ENCODE data around the gene C6orf118. TPM values are rescaled to one million over a fixed set of nuclear protein-coding genes. Genes with fewer than 3 reads are reported as not detected.

The C6orf118 gene
- total RNA-seq, 1 donor from 2014 or later = not detected

DNA sequence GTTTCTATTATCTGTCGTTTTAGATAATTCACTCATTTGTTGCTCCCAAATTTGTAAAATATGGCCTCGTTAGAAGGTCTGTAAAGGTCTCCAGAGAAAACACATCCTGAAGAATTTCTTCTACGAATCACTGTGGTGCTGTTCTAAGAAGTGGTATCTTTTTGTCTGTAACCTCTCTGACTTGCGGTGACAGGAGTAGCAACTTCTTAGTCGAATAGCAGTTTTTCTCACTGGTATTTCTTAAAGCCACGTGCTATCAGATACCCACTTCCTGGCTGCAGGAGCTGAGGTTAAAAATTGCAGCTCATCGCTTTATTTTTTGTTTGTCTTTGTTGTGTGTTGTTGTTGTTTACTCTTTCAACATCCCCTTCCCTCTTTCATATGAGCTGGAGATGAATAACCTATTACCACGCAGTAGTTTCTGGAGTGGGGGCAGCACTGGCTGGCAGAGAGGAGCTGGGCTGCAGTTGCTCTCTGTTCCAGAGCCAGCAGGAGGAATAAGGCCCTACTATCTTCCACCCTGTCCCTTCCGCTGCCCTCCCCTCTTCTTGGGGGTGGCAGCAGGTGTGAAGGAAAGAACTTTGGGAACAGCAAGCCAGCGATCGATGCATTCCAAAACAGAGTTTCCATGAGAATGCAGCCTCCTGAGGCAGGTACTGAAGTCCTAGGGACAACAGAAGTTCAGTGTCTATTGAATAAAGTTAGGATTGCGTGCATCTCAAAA lies 64.7 kb downstream of the C6orf118 start:
- ATAC-seq (no peak), DNase-seq (no peak)
- TF ChIP-seq, protein P1, sequence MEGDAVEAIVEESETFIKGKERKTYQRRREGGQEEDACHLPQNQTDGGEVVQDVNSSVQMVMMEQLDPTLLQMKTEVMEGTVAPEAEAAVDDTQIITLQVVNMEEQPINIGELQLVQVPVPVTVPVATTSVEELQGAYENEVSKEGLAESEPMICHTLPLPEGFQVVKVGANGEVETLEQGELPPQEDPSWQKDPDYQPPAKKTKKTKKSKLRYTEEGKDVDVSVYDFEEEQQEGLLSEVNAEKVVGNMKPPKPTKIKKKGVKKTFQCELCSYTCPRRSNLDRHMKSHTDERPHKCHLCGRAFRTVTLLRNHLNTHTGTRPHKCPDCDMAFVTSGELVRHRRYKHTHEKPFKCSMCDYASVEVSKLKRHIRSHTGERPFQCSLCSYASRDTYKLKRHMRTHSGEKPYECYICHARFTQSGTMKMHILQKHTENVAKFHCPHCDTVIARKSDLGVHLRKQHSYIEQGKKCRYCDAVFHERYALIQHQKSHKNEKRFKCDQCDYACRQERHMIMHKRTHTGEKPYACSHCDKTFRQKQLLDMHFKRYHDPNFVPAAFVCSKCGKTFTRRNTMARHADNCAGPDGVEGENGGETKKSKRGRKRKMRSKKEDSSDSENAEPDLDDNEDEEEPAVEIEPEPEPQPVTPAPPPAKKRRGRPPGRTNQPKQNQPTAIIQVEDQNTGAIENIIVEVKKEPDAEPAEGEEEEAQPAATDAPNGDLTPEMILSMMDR (IDR thresholded peaks at IDR 0.05) = no peak
- H3K4me1 ChIP-seq = no peaks in the 10 kb centered on the region
- no peaks in the 10 kb centered on the region for H3K36me3 ChIP-seq
- intact Hi-C loops (cut with DNase I) = no loop called here
- no peaks in the 10 kb centered on the region for H3K27me3 ChIP-seq
- H3K4me3 ChIP-seq = no peak overlapping the region
- no peak overlapping the region for H3K27ac ChIP-seq
- H3K9me3 ChIP-seq = no peaks in the 10 kb centered on the region

DNA sequence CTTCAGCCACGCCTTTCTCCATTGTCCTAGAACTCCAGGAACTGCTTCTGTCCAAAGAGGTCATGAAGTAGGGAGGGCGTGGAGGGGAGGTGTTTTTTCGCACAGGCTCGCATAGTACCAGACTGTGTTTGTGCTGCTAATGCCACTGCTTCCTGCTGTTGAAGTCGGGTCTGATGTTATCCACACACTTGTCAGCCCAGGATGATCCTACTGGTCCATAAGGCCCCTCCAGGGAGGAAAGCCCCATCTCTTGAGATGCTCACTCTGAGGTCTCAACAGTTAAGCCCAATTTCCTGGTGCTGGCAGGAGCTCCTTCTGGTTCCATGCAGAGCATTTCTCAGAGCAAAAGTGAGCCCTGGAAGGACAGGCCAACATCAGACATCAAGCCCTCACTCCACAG lies 65.6 kb downstream of the C6orf118 start:
- H3K27me3 ChIP-seq = no peaks in the 10 kb centered on the region
- no peak overlapping the region for H3K4me3 ChIP-seq
- intact Hi-C loops (cut with DNase I) = no loop called here
- no peak overlapping the region for H3K27ac ChIP-seq
- no peaks in the 10 kb centered on the region for H3K4me1 ChIP-seq
- ATAC-seq (no peak), DNase-seq (no peak)
- no peaks in the 10 kb centered on the region for H3K36me3 ChIP-seq
- no peaks in the 10 kb centered on the region for H3K9me3 ChIP-seq
- TF ChIP-seq, protein P1 (IDR thresholded peaks at IDR 0.05) = no peak

DNA sequence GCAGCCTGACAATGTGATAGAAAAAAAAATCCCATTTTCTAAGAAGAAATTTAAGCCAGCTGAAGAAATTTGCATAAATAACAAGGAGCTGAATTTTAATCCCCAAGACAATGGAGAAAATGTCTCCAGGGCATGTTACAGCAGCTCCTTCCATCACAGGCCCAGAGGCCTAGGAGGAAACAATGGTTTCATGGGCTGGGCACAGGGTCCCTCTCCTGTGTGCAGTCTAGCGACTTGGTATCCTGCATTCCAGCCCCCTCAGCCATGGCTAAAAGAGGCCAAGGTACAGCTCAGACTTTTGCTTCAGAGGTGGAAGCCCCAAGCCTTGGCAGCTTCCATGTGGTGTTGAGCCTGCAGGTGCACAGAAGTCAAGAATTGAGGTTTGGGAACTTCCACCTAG lies 73.1 kb downstream of the C6orf118 start:
- H3K4me3 ChIP-seq = no peak overlapping the region
- H3K36me3 ChIP-seq = no peaks in the 10 kb centered on the region
- TF ChIP-seq, protein P1 (IDR thresholded peaks at IDR 0.05) = no peak
- intact Hi-C loops (cut with DNase I) = no loop called here
- H3K27me3 ChIP-seq = no peaks in the 10 kb centered on the region
- H3K9me3 ChIP-seq = peaks cover 9% of the 10 kb centered on the region
- H3K4me1 ChIP-seq = no peaks in the 10 kb centered on the region
- no peak for ATAC-seq
- no peak for DNase-seq
- H3K27ac ChIP-seq = no peak overlapping the region

- peaks cover 9% of the 10 kb centered on the region for H3K9me3 ChIP-seq
- H3K4me1 ChIP-seq = no peaks in the 10 kb centered on the region
- no peak overlapping the region for H3K4me3 ChIP-seq
- H3K27me3 ChIP-seq = no peaks in the 10 kb centered on the region
- H3K27ac ChIP-seq = no peak overlapping the region
- TF ChIP-seq, protein P1 (IDR thresholded peaks at IDR 0.05) = no peak
- no peaks in the 10 kb centered on the region for H3K36me3 ChIP-seq
- ATAC-seq (no peak), DNase-seq (no peak)
- intact Hi-C loops (cut with DNase I) = no loop called here
These were observed 76.5 kb downstream of the C6orf118 start for GRCh38 chr6:165232731-165233488.

DNA sequence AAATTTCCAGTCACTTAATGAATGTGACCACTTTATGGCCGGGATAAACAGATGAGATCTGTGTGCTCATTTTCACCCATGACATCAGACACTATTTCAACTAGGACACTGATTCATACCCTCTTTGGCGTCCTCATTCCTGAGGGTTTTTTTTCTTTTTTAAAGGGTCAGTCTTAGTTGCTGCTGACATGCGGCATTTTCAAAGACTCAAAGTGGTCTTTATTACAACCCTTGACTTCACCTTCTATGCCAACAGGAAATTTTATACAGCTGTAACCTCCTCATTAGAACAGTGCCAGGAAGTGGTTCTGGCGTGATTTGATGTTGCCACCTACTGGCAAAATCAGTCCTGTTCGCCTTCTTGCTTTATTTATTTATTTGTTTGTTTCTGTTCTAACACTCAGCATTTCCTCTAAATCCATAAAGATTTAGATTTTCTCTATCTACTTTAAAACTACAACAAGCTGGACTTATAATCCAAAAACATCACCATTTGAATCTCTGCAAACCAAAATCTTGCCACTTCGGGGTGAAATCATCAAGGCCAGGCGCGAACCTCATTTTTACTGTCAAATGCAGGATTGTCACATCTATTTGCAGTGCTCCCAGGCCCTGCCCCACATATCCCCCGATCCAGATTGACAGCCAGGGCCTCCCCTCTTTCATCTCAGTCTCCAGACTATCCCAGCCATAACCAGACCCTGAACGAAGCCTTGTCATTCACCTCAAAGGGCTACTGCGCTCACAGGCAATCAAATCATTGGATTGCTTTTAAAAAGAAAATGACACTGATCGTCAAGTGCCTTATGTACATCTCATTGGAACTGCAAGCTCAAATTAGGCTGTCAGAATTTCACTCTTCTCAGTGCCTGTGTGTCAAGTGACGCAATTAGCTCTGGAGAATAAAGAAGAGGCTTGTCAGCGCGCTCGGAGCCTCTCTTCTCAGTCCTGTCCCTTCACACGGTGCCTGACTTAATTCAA lies 77.5 kb downstream of the C6orf118 start:
- intact Hi-C loops (cut with DNase I) = no loop called here
- peaks cover 9% of the 10 kb centered on the region for H3K9me3 ChIP-seq
- TF ChIP-seq, protein P1 (IDR thresholded peaks at IDR 0.05) = peak; percentile 35
- no peaks in the 10 kb centered on the region for H3K27me3 ChIP-seq
- no peak for DNase-seq
- peak; percentile 37 for ATAC-seq
- no peaks in the 10 kb centered on the region for H3K36me3 ChIP-seq
- H3K4me1 ChIP-seq = no peaks in the 10 kb centered on the region
- no peak overlapping the region for H3K4me3 ChIP-seq
- H3K27ac ChIP-seq = no peak overlapping the region

All from upper lobe of right lung (tissue), 1 donor.